CD4-positive, alpha-beta memory T cell (primary cell): ENCODE results near the gene FAM156B. TPM values are rescaled to one million over a fixed set of nuclear protein-coding genes. Genes with fewer than 3 reads are reported as not detected.
"Not testable (repeated sequence)": the region's sequence is repeated elsewhere in the genome, so short reads cannot be mapped to it uniquely, and the experiment has no call there.

Experiments used
- CTCF ChIA-PET: fragments of 350-600 bp; sonication (Branson Sonifier 250); formaldehyde crosslinking; loops from one replicate; lab custom pipeline; 2021; ENCODE audit warnings: inconsistent platforms; ENCODE audit not compliant: partially characterized antibody; lab: Charles Lee
- POLR2A ChIA-PET: fragments of 350-600 bp; sonication (Branson Sonifier 250); formaldehyde crosslinking; loops from one replicate; lab custom pipeline; 2021; ENCODE audit not compliant: partially characterized antibody; lab: Charles Lee
- DNase-seq, 5 donors: peaks; one replicate each; pipeline versions ENCODE4 v3.0.0 to v3.0.0-alpha.2; 2020 to 2022; ENCODE audit warnings: mixed read lengths in 1 of 5
- H3K27ac ChIP-seq: one replicate; pipeline ENCODE4 v1.7.0; 2013; ENCODE audit warnings: low read depth, low read length
- H3K27me3 ChIP-seq: 2 replicates; pipeline ENCODE4 v1.7.0; 2013; ENCODE audit warnings: mild to moderate bottlenecking, low read length, moderate library complexity; ENCODE audit not compliant: insufficient read depth
- H3K36me3 ChIP-seq: 2 replicates; pipeline ENCODE4 v1.7.0; 2013; ENCODE audit warnings: mild to moderate bottlenecking, low read length, moderate library complexity; ENCODE audit not compliant: insufficient read depth
- H3K4me1 ChIP-seq: 2 replicates; pipeline ENCODE4 v1.7.0; 2013; ENCODE audit warnings: mild to moderate bottlenecking, low read length, moderate library complexity; ENCODE audit not compliant: insufficient read depth
- H3K4me3 ChIP-seq, 2 donors: one replicate each; pipeline ENCODE4 v1.7.0; 2013; ENCODE audit warnings: low read length in 2 of 2, mild to moderate bottlenecking in 1 of 2
- H3K9me3 ChIP-seq, 2 donors: one replicate each; pipeline ENCODE4 v1.7.0; 2013; ENCODE audit warnings: low read length in 2 of 2, control low read depth in 1 of 2; ENCODE audit not compliant: control insufficient read depth in 1 of 2
- H3K27ac Mint-ChIP-seq, 7 donors: one replicate each; pipeline ENCODE4 v1.8.0; 2020 to 2021; ENCODE audit warnings: mixed read lengths in 7 of 7, mild to moderate bottlenecking in 6 of 7, inconsistent platforms in 3 of 7, moderate library complexity in 3 of 7
- H3K27me3 Mint-ChIP-seq, 2 donors: one replicate each; pipeline ENCODE4 v1.8.0; 2020 to 2021; ENCODE audit warnings: mixed read lengths in 2 of 2
- H3K36me3 Mint-ChIP-seq, 2 donors: one replicate each; pipeline ENCODE4 v1.8.0; 2020 to 2021; ENCODE audit warnings: mixed read lengths in 2 of 2, inconsistent platforms in 1 of 2, mild to moderate bottlenecking in 1 of 2
- H3K4me1 Mint-ChIP-seq, 4 donors: one replicate each; pipeline ENCODE4 v1.8.0; 2020 to 2021; ENCODE audit warnings: mixed read lengths in 4 of 4, mild to moderate bottlenecking in 1 of 4
- H3K4me3 Mint-ChIP-seq, 8 donors: one replicate each; pipeline ENCODE4 v1.8.0; 2020 to 2021; ENCODE audit warnings: mixed read lengths in 8 of 8, mild to moderate bottlenecking in 7 of 8, moderate library complexity in 6 of 8, inconsistent platforms in 3 of 8
- H3K9me3 Mint-ChIP-seq, 8 donors: one replicate each; pipeline ENCODE4 v1.8.0; 2020 to 2021; ENCODE audit warnings: mixed read lengths in 8 of 8, mild to moderate bottlenecking in 5 of 8, inconsistent platforms in 3 of 8, moderate library complexity in 1 of 8
- intact Hi-C: fragments of 100-400 bp; cut with micrococcal nuclease; formaldehyde crosslinking; loops from one replicate; pipeline ENCODE4 v1.15.1; 2023
- polyA plus RNA-seq, 2 donors: library from polyadenylated mRNA; unstranded; fragments of 300-500 nt; fragmentation: Illumina TruSeq; gene quantifications; one replicate each; pipeline ENCODE4 v1.2.3, GENCODE V29; 2021
- total RNA-seq, 2 experiments: library from RNA; stranded (reverse); gene quantifications; one replicate each; pipeline ENCODE4 v1.2.3, GENCODE V29; 2021

FAM156B gene
- total and polyA plus RNA-seq, 4 experiments from 2014 or later = 2.8 to 11.2 (median 5.9) TPM

GRCh38 chrX:52873825-52874224 lies 23.3 kb upstream of the FAM156B start:
- DNase-seq, intact Hi-C loops, H3K4me1 Mint-ChIP-seq, H3K36me3 Mint-ChIP-seq, H3K27me3 Mint-ChIP-seq, POLR2A ChIA-PET, CTCF ChIA-PET, H3K4me3 Mint-ChIP-seq, H3K27ac ChIP-seq, H3K4me3 ChIP-seq, H3K9me3 Mint-ChIP-seq, H3K9me3 ChIP-seq, H3K4me1 ChIP-seq, H3K36me3 ChIP-seq, H3K27me3 ChIP-seq, H3K27ac Mint-ChIP-seq: not testable (repeated sequence)

- intact Hi-C loops = no loop called here
- ChIA-PET POLR2A (no interaction called here), CTCF (no interaction called here)
- Histone ChIP-seq H3K9me3 (no peaks in the 10 kb centered on the region), H3K4me3 (no peak overlapping the region), H3K27ac (no peak overlapping the region), H3K4me1 (no peaks in the 10 kb centered on the region), H3K27me3 (no peaks in the 10 kb centered on the region), H3K36me3 (no peaks in the 10 kb centered on the region)
- Mint-ChIP-seq H3K27ac (no peak overlapping the region), H3K4me3 (no peak overlapping the region), H3K4me1 (no peaks in the 10 kb centered on the region), H3K36me3 (no peaks in the 10 kb centered on the region), H3K9me3 (no peaks in the 10 kb centered on the region), H3K27me3 (peaks cover 0 to 2% of the 10 kb centered on the region in 2 donors)
- DNase-seq = no peak
Observed at GRCh38 chrX:52874661-52875060, 22.5 kb upstream of the FAM156B start.

GRCh38 chrX:52875436-52875835 lies 21.7 kb upstream of the FAM156B start:
- DNase-seq, H3K27me3 ChIP-seq, H3K4me1 Mint-ChIP-seq, H3K27ac Mint-ChIP-seq, H3K9me3 Mint-ChIP-seq, H3K4me1 ChIP-seq, H3K27ac ChIP-seq, intact Hi-C loops, H3K36me3 Mint-ChIP-seq, H3K4me3 ChIP-seq, H3K9me3 ChIP-seq, CTCF ChIA-PET, POLR2A ChIA-PET, H3K4me3 Mint-ChIP-seq, H3K36me3 ChIP-seq, H3K27me3 Mint-ChIP-seq: not testable (repeated sequence)

GRCh38 chrX:52876386-52876785 lies 20.7 kb upstream of the FAM156B start:
- H3K4me1 ChIP-seq, H3K27ac Mint-ChIP-seq, H3K36me3 ChIP-seq, H3K4me3 ChIP-seq, CTCF ChIA-PET, H3K27me3 Mint-ChIP-seq, DNase-seq, H3K4me1 Mint-ChIP-seq, H3K27me3 ChIP-seq, H3K4me3 Mint-ChIP-seq, H3K9me3 ChIP-seq, H3K9me3 Mint-ChIP-seq, intact Hi-C loops, H3K36me3 Mint-ChIP-seq, POLR2A ChIA-PET, H3K27ac ChIP-seq: not testable (repeated sequence)

GRCh38 chrX:52887459-52887858 lies 9.7 kb upstream of the FAM156B start:
- H3K9me3 Mint-ChIP-seq, H3K9me3 ChIP-seq, POLR2A ChIA-PET, H3K27me3 Mint-ChIP-seq, H3K4me3 ChIP-seq, H3K36me3 Mint-ChIP-seq, H3K36me3 ChIP-seq, DNase-seq, H3K27ac Mint-ChIP-seq, intact Hi-C loops, CTCF ChIA-PET, H3K4me1 ChIP-seq, H3K4me1 Mint-ChIP-seq, H3K4me3 Mint-ChIP-seq, H3K27ac ChIP-seq, H3K27me3 ChIP-seq: not testable (repeated sequence)

GRCh38 chrX:52888090-52888489 lies 9.0 kb upstream of the FAM156B start:
- H3K9me3 Mint-ChIP-seq, H3K4me1 ChIP-seq, H3K27ac ChIP-seq, H3K9me3 ChIP-seq, POLR2A ChIA-PET, H3K36me3 Mint-ChIP-seq, H3K27ac Mint-ChIP-seq, H3K4me3 Mint-ChIP-seq, CTCF ChIA-PET, intact Hi-C loops, H3K27me3 ChIP-seq, H3K36me3 ChIP-seq, H3K4me1 Mint-ChIP-seq, DNase-seq, H3K27me3 Mint-ChIP-seq, H3K4me3 ChIP-seq: not testable (repeated sequence)

GRCh38 chrX:52896438-52896837 lies 692 bp upstream of the FAM156B start:
- H3K9me3 ChIP-seq, H3K27me3 ChIP-seq, H3K27me3 Mint-ChIP-seq, H3K9me3 Mint-ChIP-seq, H3K36me3 ChIP-seq, H3K36me3 Mint-ChIP-seq, H3K4me3 Mint-ChIP-seq, intact Hi-C loops, H3K4me1 Mint-ChIP-seq, H3K4me1 ChIP-seq, POLR2A ChIA-PET, H3K27ac Mint-ChIP-seq, H3K4me3 ChIP-seq, DNase-seq, CTCF ChIA-PET, H3K27ac ChIP-seq: not testable (repeated sequence)

- POLR2A ChIA-PET, H3K4me1 ChIP-seq, H3K27me3 Mint-ChIP-seq, intact Hi-C loops, H3K36me3 Mint-ChIP-seq, CTCF ChIA-PET, H3K27ac ChIP-seq, H3K4me3 Mint-ChIP-seq, DNase-seq, H3K27ac Mint-ChIP-seq, H3K4me1 Mint-ChIP-seq, H3K9me3 ChIP-seq, H3K9me3 Mint-ChIP-seq, H3K36me3 ChIP-seq, H3K4me3 ChIP-seq, H3K27me3 ChIP-seq: not testable (repeated sequence)
Observed at GRCh38 chrX:52905531-52905930, 8.4 kb downstream of the FAM156B start.
